Upper lobe of left lung (tissue), 4 donors: Measurements from ENCODE around the gene SULT6B1.

ENCODE experiments used
- CTCF ChIP-seq, 6 experiments: fragments of 450-650 bp in 4 of 6; fragments of 200-600 bp in 2 of 6; sonication (generic) in 2 of 6; IDR thresholded peaks; one replicate each; pipeline ENCODE4 v1.5.1; 2016 to 2019; ENCODE audit warnings: antibody characterized with exemption in 6 of 6
- EP300 ChIP-seq, 4 donors: sonication (generic); formaldehyde crosslinking; IDR thresholded peaks; one replicate each; pipeline ENCODE4 v1.5.1; 2017; ENCODE audit warnings: antibody characterized with exemption in 4 of 4, control low read depth in 2 of 4
- POLR2A ChIP-seq, 4 donors: fragments of 450-650 bp; IDR thresholded peaks; one replicate each; pipeline ENCODE4 v1.5.1; 2016 to 2017; ENCODE audit warnings: antibody characterized with exemption in 4 of 4, mild to moderate bottlenecking in 2 of 4
- POLR2AphosphoS5 ChIP-seq, 2 donors: sonication (generic); formaldehyde crosslinking; IDR thresholded peaks; one replicate each; pipeline ENCODE4 v1.5.1; 2017; ENCODE audit warnings: antibody characterized with exemption in 2 of 2

- TF ChIP-seq CTCF (IDR thresholded peaks at IDR 0.05) (no peak), POLR2AphosphoS5 (IDR thresholded peaks at IDR 0.05) (no peak), POLR2A (IDR thresholded peaks at IDR 0.05) (no peak), EP300 (IDR thresholded peaks at IDR 0.05) (no peak)
Measured at GRCh38 chr2:37201208-37201607, 12.7 kb upstream of the SULT6B1 start.
